GM19468 (cell line): ENCODE measurements around the gene YJEFN3.
A peak's percentile ranks its signal among the peaks of the same experiment; 100 is the strongest.

ENCODE experiments used
- ATAC-seq: cut with Tn5 transposase; IDR thresholded peaks from one replicate; pipeline ENCODE4 v1.9.1; 2021; ENCODE audit warnings: mild to moderate bottlenecking, moderate library complexity, moderate number of reproducible peaks; ENCODE audit not compliant: unreplicated experiment; ENCODE audit errors: extremely low read depth

The YJEFN3 gene

DNA sequence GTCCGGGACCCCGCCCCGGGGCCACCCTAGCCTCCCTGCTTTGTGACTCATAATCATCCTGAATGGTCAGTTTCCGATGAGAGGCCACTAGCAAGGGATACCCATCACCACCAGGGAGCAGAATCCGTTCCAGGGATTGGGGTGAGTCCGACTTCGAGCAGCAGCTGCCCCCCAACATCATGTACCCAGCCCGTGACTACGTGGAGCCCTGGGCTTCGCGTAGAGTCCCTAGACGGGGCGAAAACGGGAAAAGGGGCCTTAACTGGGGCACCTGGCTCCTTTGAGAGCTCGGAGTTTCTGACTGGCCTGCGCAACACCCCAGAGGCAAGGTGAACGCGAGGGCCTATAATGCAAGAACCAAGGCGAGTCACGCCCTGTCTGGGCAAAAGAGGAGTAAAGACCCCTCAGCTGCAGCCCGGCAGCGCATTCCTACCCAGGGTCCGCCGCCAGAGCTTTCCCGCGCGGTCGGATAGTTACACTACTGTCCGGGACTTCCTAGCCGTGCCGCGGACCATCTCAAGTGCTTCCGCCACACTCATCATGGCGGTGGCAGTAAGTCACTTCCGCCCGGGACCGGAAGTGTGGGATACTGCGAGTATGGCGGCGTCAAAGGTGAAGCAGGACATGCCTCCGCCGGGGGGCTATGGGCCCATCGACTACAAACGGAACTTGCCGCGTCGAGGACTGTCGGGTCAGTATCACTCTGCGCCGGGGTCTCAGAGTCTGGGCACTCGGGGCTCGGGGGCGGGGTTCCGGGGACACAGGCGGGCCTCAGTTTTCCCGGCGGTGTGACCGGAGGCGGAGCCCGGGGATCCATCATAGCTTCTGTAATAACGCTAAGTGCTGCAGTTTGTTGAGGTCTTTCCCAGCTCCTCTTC, 12.8 kb upstream of the YJEFN3 start, which contains the start of gene NDUFA13:
Gene NDUFA13 (plus strand): TSS at position 584 of the 878 bp plus-strand sequence. CDS start 14 bp downstream, at position 598.
- ATAC-seq: peak; percentile 88

- ATAC-seq: no peak
Observed at GRCh38 chr19:19517235-19517619, 11.5 kb upstream of the YJEFN3 start.

- ATAC-seq: no peak
Observed at GRCh38 chr19:19520989-19521388, 7.7 kb upstream of the YJEFN3 start.

GRCh38 chr19:19523177-19523576, 5.5 kb upstream of the YJEFN3 start:
- no peak for ATAC-seq

DNA sequence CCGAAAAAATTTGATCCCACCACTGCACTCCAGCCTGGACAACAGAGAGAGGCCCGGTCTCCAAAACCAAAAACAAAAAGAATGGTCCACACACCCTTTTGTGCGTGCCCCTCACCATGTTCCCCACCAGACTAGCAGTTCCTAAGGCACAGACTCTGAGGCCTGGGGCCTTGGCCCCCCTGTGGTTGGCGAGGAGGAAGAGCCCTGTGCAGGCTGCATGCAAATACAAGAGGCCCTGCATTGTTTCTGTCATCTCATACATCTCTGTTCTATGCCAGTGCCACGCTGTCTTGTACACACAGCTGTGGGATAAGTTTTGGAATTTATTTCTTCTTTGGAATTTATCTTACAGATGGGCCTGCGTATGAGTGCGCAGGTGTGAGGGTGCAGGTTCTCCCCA, 4.7 kb upstream of the YJEFN3 start:
- ATAC-seq: no peak

- no peak for ATAC-seq
Observed at GRCh38 chr19:19525611-19526380, 2.9 kb upstream of the YJEFN3 start.

DNA sequence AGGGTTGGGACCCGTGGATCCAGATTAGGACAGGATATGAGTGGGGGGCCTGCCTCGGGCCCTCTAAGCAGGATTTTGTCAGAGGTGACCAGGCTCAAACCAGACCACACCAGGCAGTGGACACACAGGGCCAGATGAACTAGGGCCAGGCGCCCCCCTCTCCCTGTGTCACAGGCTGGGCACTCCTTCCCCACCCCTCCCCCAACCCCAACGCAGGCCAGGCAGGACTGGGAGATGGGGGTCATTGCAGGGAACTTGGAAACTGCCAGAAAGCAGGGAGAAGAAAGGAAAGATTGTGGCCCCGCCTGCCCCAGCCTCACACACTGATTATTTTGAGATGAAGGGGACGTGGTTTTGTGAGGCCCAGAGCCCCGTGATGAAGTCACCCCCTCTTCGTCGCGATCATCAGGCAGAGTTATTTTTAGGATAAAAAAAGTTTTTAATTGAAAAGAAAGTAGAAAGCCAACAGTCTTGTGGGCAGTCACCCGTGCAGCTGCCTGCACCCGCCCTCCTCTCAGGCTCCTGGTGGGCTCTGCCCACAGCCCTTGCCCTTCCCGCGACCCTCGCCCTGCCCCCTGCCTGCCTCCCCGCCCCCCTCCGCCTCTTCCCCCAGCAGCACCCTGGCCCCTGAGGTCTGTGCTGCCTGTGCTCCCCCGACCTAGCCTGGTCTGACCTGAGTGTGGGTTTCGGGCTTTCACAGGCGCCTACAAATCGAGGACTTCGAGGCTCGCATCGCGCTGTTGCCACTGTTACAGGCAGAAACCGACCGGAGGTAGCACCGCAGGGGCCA, 1.9 kb upstream of the YJEFN3 start:
- ATAC-seq: no peak

DNA sequence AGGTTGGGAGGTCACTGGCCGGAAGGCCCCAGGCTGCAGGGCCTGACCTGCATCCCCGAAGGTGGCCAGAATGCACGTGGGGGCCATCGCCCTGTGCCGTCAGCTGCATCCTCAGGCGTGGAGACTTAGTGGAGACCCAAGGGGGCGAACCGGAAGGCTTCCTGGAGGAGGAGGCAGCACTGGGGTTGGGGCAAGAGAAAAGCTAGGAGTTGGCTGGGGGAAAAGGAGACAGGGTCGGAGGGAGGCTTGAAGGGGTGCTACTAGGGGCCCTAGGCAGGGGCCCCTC, 1.4 kb upstream of the YJEFN3 start:
- no peak for ATAC-seq

DNA sequence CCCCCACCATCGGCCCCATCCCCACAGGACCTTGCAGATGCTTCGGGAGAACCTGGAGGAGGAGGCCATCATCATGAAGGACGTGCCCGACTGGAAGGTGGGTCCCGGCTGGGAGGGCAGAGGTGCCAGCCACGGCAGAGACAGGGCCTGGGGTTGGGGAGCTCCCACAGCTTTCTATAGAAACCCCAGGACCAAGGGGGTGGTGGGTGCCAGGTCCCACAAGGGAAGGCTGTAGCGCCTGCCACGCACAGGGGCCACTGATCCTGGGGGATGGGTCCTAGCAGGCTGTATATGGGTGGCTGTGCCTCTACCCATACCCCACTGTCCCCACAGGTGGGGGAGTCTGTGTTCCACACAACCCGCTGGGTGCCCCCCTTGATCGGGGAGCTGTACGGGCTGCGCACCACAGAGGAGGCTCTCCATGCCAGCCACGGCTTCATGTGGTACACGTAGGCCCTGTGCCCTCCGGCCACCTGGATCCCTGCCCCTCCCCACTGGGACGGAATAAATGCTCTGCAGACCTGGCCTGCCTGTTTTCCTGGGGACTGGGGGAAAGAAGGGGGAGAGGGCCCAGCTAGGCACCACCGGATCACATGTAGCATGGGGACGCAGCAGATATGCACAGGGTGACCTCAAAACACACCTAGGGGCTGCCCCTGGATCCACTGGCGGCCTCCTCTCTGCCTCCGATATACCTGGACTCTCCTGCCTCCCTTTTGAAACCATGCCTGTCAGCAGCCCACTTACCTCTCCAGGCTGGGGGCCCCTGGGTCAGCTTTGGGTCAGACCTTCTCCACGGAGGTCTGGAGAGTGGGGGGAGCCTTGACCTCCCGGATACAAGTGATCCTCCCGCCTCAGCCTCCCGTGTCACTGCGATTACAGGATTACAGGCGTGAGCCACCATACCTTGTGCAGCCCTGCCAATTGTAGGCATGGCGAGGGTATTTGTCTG, 761 bp upstream of the YJEFN3 start:
- ATAC-seq: no peak

- no peak for ATAC-seq
Observed at GRCh38 chr19:19529783-19530422, 1.2 kb downstream of the YJEFN3 start.

GRCh38 chr19:19530423-19530804, 1.7 kb downstream of the YJEFN3 start:
- ATAC-seq: no peak

- no peak for ATAC-seq
Observed at GRCh38 chr19:19530889-19531288, 2.2 kb downstream of the YJEFN3 start.

GRCh38 chr19:19531951-19532805, 3.5 kb downstream of the YJEFN3 start:
- no peak for ATAC-seq

- no peak for ATAC-seq
Observed at GRCh38 chr19:19532806-19533701, 4.3 kb downstream of the YJEFN3 start.

- no peak for ATAC-seq
Observed at GRCh38 chr19:19533841-19534240, 5.1 kb downstream of the YJEFN3 start.

GRCh38 chr19:19534556-19535265, 6.0 kb downstream of the YJEFN3 start:
- no peak for ATAC-seq
